Caco-2 (cell line): ENCODE data around the gene WNT2B. TPM values are rescaled to one million over a fixed set of nuclear protein-coding genes. Genes with fewer than 3 reads are reported as not detected.

ENCODE experiments used
- BruUV-seq: library from RNA; stranded (reverse); fragments of 400-500 nt; replicated peaks from 2 replicates; lab custom pipeline; 2021; lab: Mats Ljungman, UMichigan
- CTCF ChIA-PET: fragments of 300-600 bp; sonication (Branson Sonifier 250); formaldehyde crosslinking; loops from one replicate; lab custom pipeline; 2022; ENCODE audit warnings: antibody characterized with exemption; lab: Charles Lee
- POLR2A ChIA-PET: fragments of 300-600 bp; sonication (Branson Sonifier 250); formaldehyde crosslinking; loops from one replicate; lab custom pipeline; 2022; ENCODE audit warnings: antibody characterized with exemption; lab: Charles Lee
- DNase-seq, 2 experiments: peaks; one replicate each; pipeline versions ENCODE4 v3.0.0 to v3.0.0-alpha.2; 2020 to 2022
- H3K27me3 ChIP-seq: replicated peaks from 2 replicates; pipeline ENCODE4 v1.6.0; 2011; ENCODE audit warnings: low read length; ENCODE audit not compliant: control insufficient read depth, insufficient read depth
- H3K36me3 ChIP-seq: 2 replicates; pipeline ENCODE4 v1.5.1; 2011; ENCODE audit warnings: low read length; ENCODE audit not compliant: control insufficient read depth, insufficient read depth
- H3K4me1 ChIP-seq: fragments of 250-450 bp; sonication (Bioruptor Pico); 2 replicates; pipeline ENCODE4 v1.5.1; 2020; ENCODE audit warnings: mild to moderate bottlenecking
- H3K4me3 ChIP-seq: 2 replicates; pipeline ENCODE4 v1.5.1; 2011; ENCODE audit warnings: low read depth, mild to moderate bottlenecking, control low read depth, low read length
- H3K9me3 ChIP-seq: fragments of 250-450 bp; sonication (Bioruptor Pico); 2 replicates; pipeline ENCODE4 v1.5.1; 2020; ENCODE audit warnings: mild to moderate bottlenecking, moderate library complexity
- H3K27ac Mint-ChIP-seq: one replicate; pipeline ENCODE4 v1.8.0; 2022; ENCODE audit warnings: mixed read lengths; ENCODE audit not compliant: unreplicated experiment
- H3K27me3 Mint-ChIP-seq: one replicate; pipeline ENCODE4 v1.8.0; 2022; ENCODE audit warnings: mixed read lengths; ENCODE audit not compliant: insufficient read depth, unreplicated experiment
- H3K36me3 Mint-ChIP-seq: one replicate; pipeline ENCODE4 v1.8.0; 2022; ENCODE audit warnings: mild to moderate bottlenecking, mixed read lengths; ENCODE audit not compliant: insufficient read depth, unreplicated experiment
- H3K4me1 Mint-ChIP-seq: one replicate; pipeline ENCODE4 v1.8.0; 2022; ENCODE audit warnings: low read depth, mixed read lengths; ENCODE audit not compliant: unreplicated experiment
- H3K4me3 Mint-ChIP-seq: one replicate; pipeline ENCODE4 v1.8.0; 2022; ENCODE audit warnings: mild to moderate bottlenecking, moderate library complexity, mixed read lengths; ENCODE audit not compliant: unreplicated experiment
- H3K9me3 Mint-ChIP-seq: one replicate; pipeline ENCODE4 v1.8.0; 2022; ENCODE audit warnings: mixed read lengths; ENCODE audit not compliant: unreplicated experiment
- CTCF ChIP-seq, 2 experiments: fragments of 200-600 bp in 1 of 2; IDR thresholded peaks; 1 replicate in 1 of 2; 2 replicates in 1 of 2; pipeline versions ENCODE4 v1.5.1 to v1.8.0; 2011 to 2022; ENCODE audit warnings: antibody characterized with exemption in 1 of 2, control low read depth in 1 of 2, inconsistent platforms in 1 of 2, low read depth in 1 of 2, low read length in 1 of 2, mild to moderate bottlenecking in 1 of 2, moderate library complexity in 1 of 2; ENCODE audit not compliant: insufficient read depth in 1 of 2, severe bottlenecking in 1 of 2, unreplicated experiment in 1 of 2
- intact Hi-C: fragments of 100-400 bp; cut with micrococcal nuclease; formaldehyde crosslinking; loops from one replicate; pipeline ENCODE4 v1.10.0; 2022; ENCODE audit not compliant: unreplicated experiment
- total RNA-seq: library from RNA; stranded (reverse); gene quantifications from 2 replicates; pipeline ENCODE4 v1.2.3, GENCODE V29; 2022

The WNT2B gene
- total RNA-seq, 1 experiment from 2014 or later, result 0.70 TPM

GRCh38 chr1:112541299-112541698 lies 32.5 kb downstream of the WNT2B start:
- CTCF ChIA-PET, result no interaction called here
- TF ChIP-seq CTCF (IDR thresholded peaks at IDR 0.05; ENCODE audit: insufficient read depth in 1 of 2, low read depth in 1 of 2, low read length in 1 of 2, severe bottlenecking in 1 of 2, unreplicated experiment in 1 of 2), result no peak
- intact Hi-C loops, result no loop called here

GRCh38 chr1:112542206-112542973 lies 33.6 kb downstream of the WNT2B start:
- H3K27ac Mint-ChIP-seq, result no peak overlapping the region
- H3K4me1 ChIP-seq, result peaks cover 4% of the 10 kb centered on the region; the same call in 1 of the 2 replicates
- CTCF ChIA-PET, result no interaction called here
- no peaks in the 10 kb centered on the region for H3K27me3 Mint-ChIP-seq
- no peaks in the 10 kb centered on the region for H3K27me3 ChIP-seq
- H3K4me1 Mint-ChIP-seq, result no peaks in the 10 kb centered on the region
- no peaks in the 10 kb centered on the region for H3K36me3 ChIP-seq
- TF ChIP-seq CTCF (IDR thresholded peaks at IDR 0.05; ENCODE audit: insufficient read depth in 1 of 2, low read depth in 1 of 2, low read length in 1 of 2, severe bottlenecking in 1 of 2, unreplicated experiment in 1 of 2), result no peak
- H3K36me3 Mint-ChIP-seq, result no peaks in the 10 kb centered on the region
- no peaks in the 10 kb centered on the region for H3K9me3 Mint-ChIP-seq
- intact Hi-C loops, result no loop called here
- H3K9me3 ChIP-seq, result no peaks in the 10 kb centered on the region
- no peak overlapping the region for H3K4me3 ChIP-seq
- no peak for DNase-seq
- no peak overlapping the region for H3K4me3 Mint-ChIP-seq
- POLR2A ChIA-PET, result interaction anchor here (0.6 kb wide), 1 partner anchor 220 kb away, joined by 3 read pairs; no protein-coding TSS in a partner anchor
- no TSS peak for BruUV-seq

More at GRCh38 chr1:112541299-112541698, 32.5 kb downstream of the WNT2B start:
- Mint-ChIP-seq H3K27ac (no peak overlapping the region), H3K4me1 (no peaks in the 10 kb centered on the region), H3K36me3 (no peaks in the 10 kb centered on the region), H3K27me3 (no peaks in the 10 kb centered on the region), H3K4me3 (no peak overlapping the region), H3K9me3 (no peaks in the 10 kb centered on the region)
- POLR2A ChIA-PET, result no interaction called here
- H3K4me3 ChIP-seq, result no peak overlapping the region
- no TSS peak for BruUV-seq
- no peaks in the 10 kb centered on the region for H3K9me3 ChIP-seq
- no peak for DNase-seq
- H3K36me3 ChIP-seq, result no peaks in the 10 kb centered on the region
- H3K4me1 ChIP-seq, result peaks cover 4% of the 10 kb centered on the region; the same call in 1 of the 2 replicates
- H3K27me3 ChIP-seq, result no peaks in the 10 kb centered on the region

- no peaks in the 10 kb centered on the region for H3K9me3 ChIP-seq
- POLR2A ChIA-PET, result no interaction called here
- no peak overlapping the region for H3K4me3 Mint-ChIP-seq
- no peaks in the 10 kb centered on the region for H3K36me3 ChIP-seq
- no peak for DNase-seq
- intact Hi-C loops, result no loop called here
- no peak overlapping the region for H3K27ac Mint-ChIP-seq
- TF ChIP-seq CTCF (IDR thresholded peaks at IDR 0.05; ENCODE audit: insufficient read depth in 1 of 2, low read depth in 1 of 2, low read length in 1 of 2, severe bottlenecking in 1 of 2, unreplicated experiment in 1 of 2), result no peak
- H3K4me1 ChIP-seq, result peaks cover 4% of the 10 kb centered on the region; the same call in 1 of the 2 replicates
- CTCF ChIA-PET, result no interaction called here
- no peaks in the 10 kb centered on the region for H3K27me3 Mint-ChIP-seq
- H3K36me3 Mint-ChIP-seq, result no peaks in the 10 kb centered on the region
- H3K4me1 Mint-ChIP-seq, result no peaks in the 10 kb centered on the region
- H3K4me3 ChIP-seq, result no peak overlapping the region
- no peaks in the 10 kb centered on the region for H3K9me3 Mint-ChIP-seq
- H3K27me3 ChIP-seq, result no peaks in the 10 kb centered on the region
- no TSS peak for BruUV-seq
Observed at GRCh38 chr1:112544011-112544688, 35.4 kb downstream of the WNT2B start.
